Measurements from ENCODE around the gene PPP1R3G.

DNA sequence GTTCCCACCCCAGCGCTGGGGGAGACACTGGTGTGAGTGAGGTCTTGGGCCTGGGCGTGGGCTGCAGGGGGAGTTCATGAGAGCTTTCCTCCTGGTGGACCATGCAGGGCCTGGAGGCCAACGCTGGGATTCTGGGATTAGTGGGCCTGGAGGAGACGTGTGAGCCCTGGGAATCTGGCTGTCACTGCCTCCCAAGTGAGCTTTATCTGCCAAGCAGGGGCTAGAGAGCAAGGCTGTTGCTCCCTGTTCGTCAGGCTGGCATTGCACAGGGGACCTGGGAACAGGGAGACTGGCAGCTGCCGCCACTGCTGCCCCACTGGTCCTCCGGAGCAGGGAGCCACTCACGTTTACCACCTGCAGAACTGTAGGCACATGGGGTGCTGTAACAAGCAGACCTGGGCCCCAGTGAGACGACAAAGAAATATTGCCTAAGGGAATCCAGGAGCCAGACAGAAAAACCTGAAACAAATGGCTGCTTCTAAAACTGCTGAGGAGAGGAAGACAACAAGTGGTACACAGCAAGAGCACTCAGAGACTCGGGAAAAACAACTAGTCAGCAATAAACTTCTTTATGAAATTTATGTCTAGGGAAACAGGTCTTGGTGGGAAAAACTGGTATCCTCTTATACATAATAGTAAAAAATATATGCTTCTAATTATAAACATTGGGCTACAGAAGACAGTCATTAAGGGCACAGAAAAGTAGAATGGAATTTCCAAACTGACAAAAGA, 45.2 kb downstream of the PPP1R3G start:
- TF ChIP-seq POLR2AphosphoS5 (IDR thresholded peaks at IDR 0.05; ENCODE audit: low read depth, low read length) = no peak
- TF ChIP-seq TAF1 (IDR thresholded peaks at IDR 0.05; ENCODE audit: borderline replicate concordance, insufficient read depth, low read length) = no peak
- no peak for TF ChIP-seq REST (IDR thresholded peaks at IDR 0.05; ENCODE audit: insufficient read depth in 1 of 2, low read depth in 2 of 2, low read length in 2 of 2)

Data from PFSK-1 (cell line).